ENCODE measurements around the gene PPARD. TPM values are rescaled to one million over a fixed set of nuclear protein-coding genes. Genes with fewer than 3 reads are reported as not detected.

PPARD gene
- total RNA-seq, 3 donors from 2014 or later = 15.4 to 17.4 (median 16.9) TPM

GRCh38 chr6:35454391-35455110 is 112.2 kb downstream of the PPARD start:
- no peak overlapping the region for H3K4me3 Mint-ChIP-seq

GRCh38 chr6:35457907-35458306 is 115.5 kb downstream of the PPARD start:
- Mint-ChIP-seq H3K4me3 (no peak overlapping the region), H3K27me3 (ENCODE audit: low read depth) (no peaks in the 10 kb centered on the region), H3K9me3 (no peaks in the 10 kb centered on the region), H3K36me3 (ENCODE audit: insufficient read depth) (peaks cover 20% of the 10 kb centered on the region), H3K4me1 (ENCODE audit: low read depth) (peaks cover 13% of the 10 kb centered on the region)
- ATAC-seq (no peak), DNase-seq (no peak)

More at GRCh38 chr6:35454391-35455110, 112.2 kb downstream of the PPARD start:
- Mint-ChIP-seq H3K27me3 (ENCODE audit: low read depth) (no peaks in the 10 kb centered on the region), H3K36me3 (ENCODE audit: insufficient read depth) (peaks cover 13% of the 10 kb centered on the region), H3K9me3 (no peaks in the 10 kb centered on the region), H3K4me1 (ENCODE audit: low read depth) (peaks cover 26% of the 10 kb centered on the region)
- ATAC-seq (no peak), DNase-seq (no peak)

GRCh38 chr6:35461270-35461669 is 118.9 kb downstream of the PPARD start:
- no peak for ATAC-seq
- H3K4me1 Mint-ChIP-seq (ENCODE audit: low read depth) = no peaks in the 10 kb centered on the region
- no peak for DNase-seq
- no peaks in the 10 kb centered on the region for H3K27me3 Mint-ChIP-seq (ENCODE audit: low read depth)
- H3K36me3 Mint-ChIP-seq (ENCODE audit: insufficient read depth) = peaks cover 20% of the 10 kb centered on the region
- H3K9me3 Mint-ChIP-seq = no peaks in the 10 kb centered on the region
- H3K4me3 Mint-ChIP-seq = no peak overlapping the region

GRCh38 chr6:35463292-35463691 is 120.9 kb downstream of the PPARD start:
- no peaks in the 10 kb centered on the region for H3K27me3 Mint-ChIP-seq (ENCODE audit: low read depth)
- no peak overlapping the region for H3K4me3 Mint-ChIP-seq
- peaks cover 9% of the 10 kb centered on the region for H3K4me1 Mint-ChIP-seq (ENCODE audit: low read depth)
- no peaks in the 10 kb centered on the region for H3K9me3 Mint-ChIP-seq
- no peak for ATAC-seq
- peaks cover 22% of the 10 kb centered on the region for H3K36me3 Mint-ChIP-seq (ENCODE audit: insufficient read depth)
- DNase-seq = no peak

GRCh38 chr6:35465646-35466045 is 123.3 kb downstream of the PPARD start:
- no peak for DNase-seq
- Mint-ChIP-seq H3K4me3 (no peak overlapping the region), H3K36me3 (ENCODE audit: insufficient read depth) (peaks cover 31% of the 10 kb centered on the region), H3K4me1 (ENCODE audit: low read depth) (peaks cover 22% of the 10 kb centered on the region), H3K27me3 (ENCODE audit: low read depth) (no peaks in the 10 kb centered on the region), H3K9me3 (no peaks in the 10 kb centered on the region)
- no peak for ATAC-seq

GRCh38 chr6:35468181-35468979 is 126.0 kb downstream of the PPARD start, which contains the start of gene RPL10A:
RPL10A (plus strand) TSS chr6:35468401; CDS start chr6:35468435, 34 bp downstream.
- H3K4me1 Mint-ChIP-seq (ENCODE audit: low read depth) = peaks cover 39% of the 10 kb centered on the region
- peak; percentile 88 to 89 for ATAC-seq
- DNase-seq = peak; percentile 97
- peak within 1 kb of the TSS; percentile 98 for H3K4me3 Mint-ChIP-seq
- peaks cover 46% of the 10 kb centered on the region for H3K36me3 Mint-ChIP-seq (ENCODE audit: insufficient read depth)
- H3K27me3 Mint-ChIP-seq (ENCODE audit: low read depth) = no peaks in the 10 kb centered on the region
- no peaks in the 10 kb centered on the region for H3K9me3 Mint-ChIP-seq

- Mint-ChIP-seq H3K36me3 (ENCODE audit: insufficient read depth) (peaks cover 44% of the 10 kb centered on the region), H3K4me3 (peak overlapping the region; percentile 98), H3K4me1 (ENCODE audit: low read depth) (peaks cover 39% of the 10 kb centered on the region), H3K9me3 (no peaks in the 10 kb centered on the region), H3K27me3 (ENCODE audit: low read depth) (no peaks in the 10 kb centered on the region)
- DNase-seq = peak; percentile 39
- peak; percentile 1 to 3 for ATAC-seq
Measured at GRCh38 chr6:35468980-35469750, 126.8 kb downstream of the PPARD start.

GRCh38 chr6:35469751-35470662 is 127.6 kb downstream of the PPARD start:
- Mint-ChIP-seq H3K4me1 (ENCODE audit: low read depth) (peaks cover 39% of the 10 kb centered on the region), H3K4me3 (peak overlapping the region; percentile 98), H3K36me3 (ENCODE audit: insufficient read depth) (peaks cover 42% of the 10 kb centered on the region), H3K27me3 (ENCODE audit: low read depth) (no peaks in the 10 kb centered on the region), H3K9me3 (no peaks in the 10 kb centered on the region)
- DNase-seq (no peak), ATAC-seq (no peak)

GRCh38 chr6:35470663-35471120 is 128.3 kb downstream of the PPARD start:
- no peaks in the 10 kb centered on the region for H3K9me3 Mint-ChIP-seq
- DNase-seq (no peak), ATAC-seq (no peak)
- H3K4me3 Mint-ChIP-seq = peak overlapping the region; percentile 98
- peaks cover 39% of the 10 kb centered on the region for H3K4me1 Mint-ChIP-seq (ENCODE audit: low read depth)
- H3K27me3 Mint-ChIP-seq (ENCODE audit: low read depth) = no peaks in the 10 kb centered on the region
- H3K36me3 Mint-ChIP-seq (ENCODE audit: insufficient read depth) = peaks cover 42% of the 10 kb centered on the region

GRCh38 chr6:35471836-35472345 is 129.5 kb downstream of the PPARD start:
- no peak for ATAC-seq
- Mint-ChIP-seq H3K36me3 (ENCODE audit: insufficient read depth) (peaks cover 42% of the 10 kb centered on the region), H3K9me3 (no peaks in the 10 kb centered on the region), H3K4me1 (ENCODE audit: low read depth) (peaks cover 39% of the 10 kb centered on the region), H3K4me3 (peak overlapping the region; percentile 98), H3K27me3 (ENCODE audit: low read depth) (no peaks in the 10 kb centered on the region)
- DNase-seq = no peak

GRCh38 chr6:35473075-35473849 is 130.9 kb downstream of the PPARD start:
- DNase-seq = no peak
- H3K27me3 Mint-ChIP-seq (ENCODE audit: low read depth) = no peaks in the 10 kb centered on the region
- H3K9me3 Mint-ChIP-seq = no peaks in the 10 kb centered on the region
- H3K36me3 Mint-ChIP-seq (ENCODE audit: insufficient read depth) = peaks cover 40% of the 10 kb centered on the region
- peak in 1 of 2 donors; percentile 4 for ATAC-seq
- H3K4me1 Mint-ChIP-seq (ENCODE audit: low read depth) = peaks cover 30% of the 10 kb centered on the region
- H3K4me3 Mint-ChIP-seq = no peak overlapping the region

GRCh38 chr6:35473850-35474130 is 131.4 kb downstream of the PPARD start:
- Mint-ChIP-seq H3K36me3 (ENCODE audit: insufficient read depth) (peaks cover 37% of the 10 kb centered on the region), H3K4me3 (no peak overlapping the region)

More at GRCh38 chr6:35473850-35474130, 131.4 kb downstream of the PPARD start:
- H3K4me1 Mint-ChIP-seq (ENCODE audit: low read depth) = peaks cover 30% of the 10 kb centered on the region
- H3K27me3 Mint-ChIP-seq (ENCODE audit: low read depth) = no peaks in the 10 kb centered on the region
- no peak for DNase-seq
- no peaks in the 10 kb centered on the region for H3K9me3 Mint-ChIP-seq
- peak in 1 of 2 donors; percentile 8 for ATAC-seq
